HCT116 (cell line): ENCODE measurements around the gene MAP3K3. TPM values are rescaled to one million over a fixed set of nuclear protein-coding genes. Genes with fewer than 3 reads are reported as not detected.
A peak's percentile ranks its signal among the peaks of the same experiment; 100 is the strongest.

ENCODE experiments used
- ATAC-seq: fragments of 200-7000 bp; cut with Tn5 transposase; 2 replicates; pipeline ENCODE4 v1.9.1; 2020; ENCODE audit warnings: mild to moderate bottlenecking, moderate library complexity
- BruUV-seq: library from RNA; stranded (reverse); fragments of 400-500 nt; replicated peaks from 2 replicates; lab custom pipeline; 2021; lab: Mats Ljungman, UMichigan
- CTCF ChIA-PET: fragments of 300-600 bp; sonication (Branson Sonifier 250); formaldehyde crosslinking; loops from one replicate; lab custom pipeline; 2021; ENCODE audit warnings: antibody characterized with exemption; lab: Charles Lee
- POLR2A ChIA-PET: fragments of 300-600, 350-600 bp; sonication (Branson Sonifier 250); formaldehyde crosslinking; loops from one replicate; lab custom pipeline; 2021; ENCODE audit warnings: antibody characterized with exemption; lab: Charles Lee
- RAD21 ChIA-PET, 2 experiments: fragments of 300-600 bp; sonication (Branson Sonifier 250); formaldehyde crosslinking; loops; one replicate each; lab custom pipeline; 2023; ENCODE audit warnings: low total read pairs in 2 of 2; ENCODE audit not compliant: uncharacterized antibody in 2 of 2, unreplicated experiment in 2 of 2, low non-redundant PET in 1 of 2; lab: Charles Lee
- DNase-seq: peaks from one replicate; pipeline ENCODE4 v3.0.0-alpha.2; 2010; ENCODE audit warnings: low read depth, low spot score
- H2AFZ ChIP-seq: fragments of 200-600 bp; shearing (Covaris generic), sonication (generic); 2 replicates; pipeline ENCODE4 v1.6.1; 2017; ENCODE audit warnings: low read depth, mixed run types, mixed read lengths, antibody characterized with exemption, low read length; ENCODE audit not compliant: poor library complexity, severe bottlenecking
- H3K27ac ChIP-seq: 2 replicates; pipeline ENCODE4 v1.5.1; 2012; ENCODE audit warnings: low read depth, low read length
- H3K27me3 ChIP-seq: fragments of 200-600 bp; sonication (generic); 2 replicates; pipeline ENCODE4 v1.6.1; 2016; ENCODE audit warnings: mixed run types, low read length, mixed read lengths; ENCODE audit not compliant: insufficient read depth
- H3K36me3 ChIP-seq, 2 experiments: fragments of 200-500 bp in 1 of 2; fragments of 200-600 bp in 1 of 2; sonication (Bioruptor generic) in 1 of 2; sonication (generic) in 1 of 2; 2 replicates each; pipeline versions ENCODE4 v1.5.1 to v1.6.1; 2014 to 2016; ENCODE audit warnings: low read length in 2 of 2, inconsistent platforms in 1 of 2, mixed read lengths in 1 of 2, mixed run types in 1 of 2; ENCODE audit not compliant: insufficient read depth in 2 of 2, control insufficient read depth in 1 of 2
- H3K4me1 ChIP-seq, 2 experiments: fragments of 200-600 bp in 1 of 2; sonication (generic) in 1 of 2; 2 replicates each; pipeline versions ENCODE4 v1.5.1 to v1.6.1; 2012 to 2017; ENCODE audit warnings: low read length in 2 of 2, inconsistent platforms in 1 of 2, mild to moderate bottlenecking in 1 of 2, mixed read lengths in 1 of 2, mixed run types in 1 of 2, moderate library complexity in 1 of 2; ENCODE audit not compliant: insufficient read depth in 2 of 2, control insufficient read depth in 1 of 2
- H3K4me2 ChIP-seq: fragments of 200-600 bp; sonication (generic); 2 replicates; pipeline ENCODE4 v1.6.1; 2017; ENCODE audit warnings: mixed run types, low read length, mixed read lengths
- H3K4me3 ChIP-seq, 2 experiments: fragments of 200-600 bp in 1 of 2; sonication (generic) in 1 of 2; replicated peaks in 1 of 2; 2 replicates each; pipeline ENCODE4 v1.5.1; 2011 to 2016; ENCODE audit warnings: low read length in 2 of 2, control low read depth in 1 of 2, low read depth in 1 of 2, mild to moderate bottlenecking in 1 of 2, mixed read lengths in 1 of 2, mixed run types in 1 of 2
- H3K79me2 ChIP-seq: fragments of 200-600 bp; sonication (generic); 2 replicates; pipeline ENCODE4 v1.6.1; 2017; ENCODE audit warnings: mild to moderate bottlenecking, mixed run types, low read length, moderate library complexity, mixed read lengths; ENCODE audit not compliant: insufficient read depth
- H3K9ac ChIP-seq: fragments of 200-600 bp; sonication (generic); 2 replicates; pipeline ENCODE4 v1.6.1; 2016; ENCODE audit warnings: low read length, mixed read lengths
- H3K9me2 ChIP-seq: fragments of 200-600 bp; sonication (generic), shearing (Covaris generic); 2 replicates; pipeline ENCODE4 v1.6.1; 2017; ENCODE audit warnings: mixed run types, mild to moderate bottlenecking, moderate library complexity; ENCODE audit not compliant: insufficient read depth
- H3K9me3 ChIP-seq, 2 experiments: fragments of 200-500 bp in 1 of 2; fragments of 200-600 bp in 1 of 2; sonication (Bioruptor generic) in 1 of 2; sonication (generic) in 1 of 2; 2 replicates each; pipeline ENCODE4 v1.6.1; 2014 to 2017; ENCODE audit warnings: low read length in 2 of 2, mixed read lengths in 2 of 2, inconsistent platforms in 1 of 2, low read depth in 1 of 2, mild to moderate bottlenecking in 1 of 2, mixed run types in 1 of 2, moderate library complexity in 1 of 2; ENCODE audit not compliant: control insufficient read depth in 1 of 2, insufficient read depth in 1 of 2
- H4K20me1 ChIP-seq: fragments of 200-600 bp; sonication (generic), shearing (Covaris generic); 2 replicates; pipeline ENCODE4 v1.6.1; 2017; ENCODE audit warnings: mixed run types, mild to moderate bottlenecking, moderate library complexity; ENCODE audit not compliant: insufficient read depth
- EZH2 ChIP-seq: fragments of 200-600 bp; sonication (generic); IDR thresholded peaks from 2 replicates; pipeline ENCODE4 v1.6.1; 2017; ENCODE audit warnings: antibody characterized with exemption, mixed run types
- FOSL1 ChIP-seq: IDR thresholded peaks from 2 replicates; pipeline ENCODE4 v1.6.1; 2012; ENCODE audit warnings: low read depth
- JUND ChIP-seq: IDR thresholded peaks from 2 replicates; pipeline ENCODE4 v1.6.1; 2012
- RAD21 ChIP-seq: IDR thresholded peaks from 2 replicates; pipeline ENCODE4 v1.6.1; 2012; ENCODE audit warnings: low read depth, mild to moderate bottlenecking
- SP1 ChIP-seq: IDR thresholded peaks from 2 replicates; pipeline ENCODE4 v1.6.1; 2012; ENCODE audit warnings: low read depth
- SRF ChIP-seq: IDR thresholded peaks from 2 replicates; pipeline ENCODE4 v1.6.1; 2012; ENCODE audit warnings: low read depth
- TCF7L2 ChIP-seq: IDR thresholded peaks from 2 replicates; pipeline ENCODE4 v1.7.0; 2011; ENCODE audit warnings: borderline replicate concordance, inconsistent platforms; ENCODE audit not compliant: insufficient read depth, insufficient read length; ENCODE audit errors: extremely low read depth
- YY1 ChIP-seq: IDR thresholded peaks from 2 replicates; pipeline ENCODE4 v1.6.1; 2011; ENCODE audit warnings: low read length, low read depth, moderate library complexity, mild to moderate bottlenecking; ENCODE audit not compliant: insufficient replicate concordance; ENCODE audit errors: extremely low read depth
- ZFX ChIP-seq: fragments of 450-650 bp; IDR thresholded peaks from 2 replicates; pipeline ENCODE4 v1.6.1; 2017
- ZNF274 ChIP-seq: fragments of 200-500 bp; sonication (Bioruptor generic); IDR thresholded peaks from 2 replicates; pipeline ENCODE4 v1.6.1; 2014; ENCODE audit warnings: mild to moderate bottlenecking, low read depth, low read length, inconsistent platforms
- intact Hi-C: fragments of 100-400 bp; cut with micrococcal nuclease; formaldehyde crosslinking; loops from 2 replicates; pipeline ENCODE4 v1.10.0; 2022
- total RNA-seq: library from RNA; stranded (reverse); gene quantifications from one replicate; pipeline ENCODE4 v1.2.1, GENCODE V29; 2021; ENCODE audit not compliant: unreplicated experiment
- TF ChIP-seq, protein P1 (sequence below): IDR thresholded peaks from 2 replicates; pipeline ENCODE4 v1.6.1; 2012
- TF ChIP-seq, protein P2 (sequence below), 3 experiments: fragments of 200-600 bp in 1 of 3; sonication (generic) in 1 of 3; IDR thresholded peaks in 2 of 3; conservative IDR thresholded peaks in 1 of 3; 2 replicates each; pipeline ENCODE4 v1.5.1; 2012 to 2017; ENCODE audit warnings: low read depth in 2 of 3, low read length in 2 of 3, antibody characterized with exemption in 1 of 3, borderline replicate concordance in 1 of 3, control low read depth in 1 of 3, mild to moderate bottlenecking in 1 of 3, mixed read lengths in 1 of 3, mixed run types in 1 of 3, moderate library complexity in 1 of 3; ENCODE audit not compliant: insufficient read depth in 1 of 3

The MAP3K3 gene
- total RNA-seq, 1 experiment from 2014 or later, result 18.5 TPM

DNA sequence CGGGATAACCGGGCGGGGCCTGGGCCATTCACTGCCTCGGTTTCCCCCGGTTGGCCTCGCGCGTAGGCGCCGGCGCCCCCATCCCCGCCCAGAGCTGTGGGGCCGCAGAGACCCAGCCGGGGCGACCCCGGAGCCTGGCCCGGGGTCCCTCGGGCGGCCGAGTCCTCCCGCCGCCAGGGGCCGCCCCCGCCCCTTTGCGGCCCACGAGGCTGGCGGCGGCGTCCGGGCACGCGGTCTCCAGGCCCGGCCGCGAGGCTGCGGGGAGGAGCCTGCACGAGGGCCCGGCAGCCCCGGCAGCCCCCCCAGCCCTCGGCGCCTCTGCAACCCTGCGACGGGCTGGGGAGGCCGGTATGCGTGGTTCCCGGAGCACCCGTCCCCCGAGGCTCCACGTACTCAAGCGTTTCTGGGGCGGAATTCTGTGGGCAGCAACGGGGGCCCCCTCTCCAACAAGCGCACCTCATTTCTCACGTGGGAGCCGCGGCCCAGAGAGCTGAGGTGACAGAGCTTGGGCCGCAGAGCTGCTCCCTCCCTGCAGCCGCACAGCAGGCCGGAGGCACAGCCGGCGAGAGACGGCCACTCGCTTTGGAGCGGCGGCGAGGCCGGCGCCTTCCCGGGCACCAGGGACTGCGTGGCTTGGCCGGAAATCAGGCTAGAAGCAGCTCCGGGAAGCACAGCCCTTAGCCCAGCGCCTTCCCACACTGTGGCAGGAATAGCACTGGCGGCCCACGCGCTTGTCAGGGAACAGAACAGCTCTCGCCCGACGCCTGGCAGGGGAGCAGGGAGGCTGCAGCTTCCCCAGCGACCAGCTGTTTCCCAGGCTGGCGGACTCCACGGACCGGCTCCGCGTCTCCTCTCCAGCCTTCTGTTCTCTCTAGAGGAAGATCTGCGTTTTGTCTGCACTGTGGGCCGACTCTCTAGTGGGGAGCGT lies 78.6 kb downstream of the MAP3K3 start:
- H3K4me2 ChIP-seq, result peak overlapping the region; percentile 92
- POLR2A ChIA-PET, result no interaction called here
- RAD21 ChIA-PET, result no interaction called here
- H3K9me3 ChIP-seq, result no peaks in the 10 kb centered on the region
- H4K20me1 ChIP-seq, result no peaks in the 10 kb centered on the region
- CTCF ChIA-PET, result interaction anchor here (1.1 to 1.6 kb wide), 2 partner anchors 8 to 89 kb away, joined by 3 read pairs; no protein-coding TSS in a partner anchor
- DNase-seq (no peak), ATAC-seq (no peak)
- peak overlapping the region; percentile 44; the same call in 1 of the 2 replicates for H3K27ac ChIP-seq
- H3K27me3 ChIP-seq, result no peaks in the 10 kb centered on the region
- BruUV-seq, result no TSS peak
- no peak overlapping the region for H2AFZ ChIP-seq
- H3K9ac ChIP-seq, result peak overlapping the region; percentile 51; the same call in 1 of the 2 replicates
- H3K79me2 ChIP-seq, result no peaks in the 10 kb centered on the region
- H3K36me3 ChIP-seq, result no peaks in the 10 kb centered on the region
- TF ChIP-seq FOSL1 (no peak), JUND (no peak), ZNF274 (no peak), YY1 (no peak), ZFX (peak; percentile 20; the same call in 1 of the 2 replicates), RAD21 (no peak)
- TF ChIP-seq, protein P1, sequence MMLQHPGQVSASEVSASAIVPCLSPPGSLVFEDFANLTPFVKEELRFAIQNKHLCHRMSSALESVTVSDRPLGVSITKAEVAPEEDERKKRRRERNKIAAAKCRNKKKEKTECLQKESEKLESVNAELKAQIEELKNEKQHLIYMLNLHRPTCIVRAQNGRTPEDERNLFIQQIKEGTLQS, result no peak
- TF ChIP-seq, all 23 proteins: peak for 1
- intact Hi-C loops, result no loop called here
- peaks cover 5 to 30% of the 10 kb centered on the region in 2 experiments for H3K4me1 ChIP-seq
- peak overlapping the region; percentile 36 to 60 for H3K4me3 ChIP-seq
- H3K9me2 ChIP-seq, result no peaks in the 10 kb centered on the region

DNA sequence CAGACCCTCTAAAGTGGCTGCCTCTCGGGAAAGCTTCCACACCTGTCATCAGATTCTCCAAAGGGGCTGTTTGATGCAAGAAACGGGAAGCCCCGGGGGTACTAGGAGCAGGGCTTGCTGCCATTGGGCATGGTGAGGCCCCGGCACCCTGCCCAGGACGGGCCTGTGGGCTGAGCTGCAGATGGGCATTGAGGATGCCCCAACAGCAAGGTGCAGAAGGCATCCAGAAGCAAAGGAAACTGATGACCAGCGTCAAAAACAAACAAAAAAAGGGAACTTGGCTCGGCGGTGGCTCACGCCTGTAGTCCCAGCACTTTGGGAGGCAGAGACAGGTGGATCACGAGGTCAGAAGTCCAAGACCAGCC lies 79.2 kb downstream of the MAP3K3 start:
- no peak overlapping the region for H2AFZ ChIP-seq
- no peaks in the 10 kb centered on the region for H3K9me3 ChIP-seq
- no peak for DNase-seq
- H3K27me3 ChIP-seq, result no peaks in the 10 kb centered on the region
- H3K4me3 ChIP-seq, result no peak overlapping the region
- H3K36me3 ChIP-seq, result no peaks in the 10 kb centered on the region
- intact Hi-C loops, result no loop called here
- H3K9ac ChIP-seq, result no peak overlapping the region
- BruUV-seq, result no TSS peak
- H3K9me2 ChIP-seq, result no peaks in the 10 kb centered on the region
- no peak overlapping the region for H3K4me2 ChIP-seq
- H3K4me1 ChIP-seq, result peaks cover 5 to 30% of the 10 kb centered on the region in 2 experiments
- H4K20me1 ChIP-seq, result no peaks in the 10 kb centered on the region
- no peak overlapping the region for H3K27ac ChIP-seq
- ChIA-PET CTCF (interaction anchor here (1.1 to 1.6 kb wide), 2 partner anchors 9 to 90 kb away, joined by 3 read pairs; no protein-coding TSS in a partner anchor), RAD21 (no interaction called here), POLR2A (interaction anchor here (0.6 kb wide), 1 partner anchor 11 kb away, joined by 3 read pairs; no protein-coding TSS in a partner anchor)
- H3K79me2 ChIP-seq, result no peaks in the 10 kb centered on the region
- no peak for ATAC-seq
- TF ChIP-seq SRF (no peak), SP1 (no peak), ZFX (no peak), TCF7L2 (no peak), EZH2 (no peak)
- TF ChIP-seq, protein P1, result no peak
- TF ChIP-seq, protein P2, sequence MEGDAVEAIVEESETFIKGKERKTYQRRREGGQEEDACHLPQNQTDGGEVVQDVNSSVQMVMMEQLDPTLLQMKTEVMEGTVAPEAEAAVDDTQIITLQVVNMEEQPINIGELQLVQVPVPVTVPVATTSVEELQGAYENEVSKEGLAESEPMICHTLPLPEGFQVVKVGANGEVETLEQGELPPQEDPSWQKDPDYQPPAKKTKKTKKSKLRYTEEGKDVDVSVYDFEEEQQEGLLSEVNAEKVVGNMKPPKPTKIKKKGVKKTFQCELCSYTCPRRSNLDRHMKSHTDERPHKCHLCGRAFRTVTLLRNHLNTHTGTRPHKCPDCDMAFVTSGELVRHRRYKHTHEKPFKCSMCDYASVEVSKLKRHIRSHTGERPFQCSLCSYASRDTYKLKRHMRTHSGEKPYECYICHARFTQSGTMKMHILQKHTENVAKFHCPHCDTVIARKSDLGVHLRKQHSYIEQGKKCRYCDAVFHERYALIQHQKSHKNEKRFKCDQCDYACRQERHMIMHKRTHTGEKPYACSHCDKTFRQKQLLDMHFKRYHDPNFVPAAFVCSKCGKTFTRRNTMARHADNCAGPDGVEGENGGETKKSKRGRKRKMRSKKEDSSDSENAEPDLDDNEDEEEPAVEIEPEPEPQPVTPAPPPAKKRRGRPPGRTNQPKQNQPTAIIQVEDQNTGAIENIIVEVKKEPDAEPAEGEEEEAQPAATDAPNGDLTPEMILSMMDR (IDR thresholded peaks at IDR 0.05 in 2 of 3, conservative IDR thresholded peaks at IDR 0.05 in 1 of 3; ENCODE audit: borderline replicate concordance in 1 of 3, insufficient read depth in 1 of 3, low read depth in 2 of 3, low read length in 2 of 3), result no peak
